KG1 (cell line): ENCODE measurements around the gene RAB1B.
A peak's percentile ranks its signal among the peaks of the same experiment; 100 is the strongest.
"Not testable (repeated sequence)": the region's sequence is repeated elsewhere in the genome, so short reads cannot be mapped to it uniquely, and the experiment has no call there.

Experiments
- DNase-seq: peaks from one replicate; lab custom pipeline; 2025; lab: John Stamatoyannopoulos, UW

Gene RAB1B

DNA sequence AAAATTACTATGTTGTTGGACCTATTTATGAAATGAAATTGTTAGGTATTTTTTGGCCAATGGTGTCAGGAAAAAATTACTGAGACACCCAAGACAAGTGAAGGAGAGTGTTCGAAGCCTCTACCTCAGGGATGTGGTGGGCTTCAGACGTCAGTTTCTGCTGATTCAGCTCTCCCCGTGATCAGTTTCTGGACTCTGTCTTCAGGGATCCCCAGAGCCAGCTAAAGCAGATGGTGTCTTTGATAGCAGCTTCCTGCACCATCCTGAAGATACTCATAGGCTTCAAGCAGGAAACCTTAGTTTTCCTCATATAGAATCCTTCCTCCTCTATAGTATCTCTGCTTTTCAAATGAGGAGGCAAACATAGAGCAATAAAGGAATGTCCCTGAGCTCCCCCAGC lies 41.0 kb downstream of the RAB1B start:
- DNase-seq = no peak

DNA sequence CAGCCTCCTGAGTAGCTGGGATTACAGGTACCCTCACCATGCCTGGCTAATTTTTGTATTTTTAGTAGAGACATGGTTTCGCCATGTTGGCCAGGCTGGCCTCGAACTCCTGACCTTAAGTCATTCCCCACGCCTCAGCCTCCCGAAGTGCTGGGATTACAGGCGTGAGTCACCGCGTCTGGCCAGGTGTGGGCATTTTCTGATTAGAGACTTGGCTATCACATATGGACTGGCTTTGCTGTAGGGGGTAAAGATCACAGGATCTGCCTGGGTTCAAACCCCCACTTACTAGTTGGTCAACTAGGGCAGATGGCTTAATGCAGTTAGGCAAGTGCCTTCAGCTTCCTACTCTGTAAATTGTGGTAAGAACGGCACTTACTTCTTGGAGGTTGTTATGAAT lies 41.9 kb downstream of the RAB1B start:
- no peak for DNase-seq

DNA sequence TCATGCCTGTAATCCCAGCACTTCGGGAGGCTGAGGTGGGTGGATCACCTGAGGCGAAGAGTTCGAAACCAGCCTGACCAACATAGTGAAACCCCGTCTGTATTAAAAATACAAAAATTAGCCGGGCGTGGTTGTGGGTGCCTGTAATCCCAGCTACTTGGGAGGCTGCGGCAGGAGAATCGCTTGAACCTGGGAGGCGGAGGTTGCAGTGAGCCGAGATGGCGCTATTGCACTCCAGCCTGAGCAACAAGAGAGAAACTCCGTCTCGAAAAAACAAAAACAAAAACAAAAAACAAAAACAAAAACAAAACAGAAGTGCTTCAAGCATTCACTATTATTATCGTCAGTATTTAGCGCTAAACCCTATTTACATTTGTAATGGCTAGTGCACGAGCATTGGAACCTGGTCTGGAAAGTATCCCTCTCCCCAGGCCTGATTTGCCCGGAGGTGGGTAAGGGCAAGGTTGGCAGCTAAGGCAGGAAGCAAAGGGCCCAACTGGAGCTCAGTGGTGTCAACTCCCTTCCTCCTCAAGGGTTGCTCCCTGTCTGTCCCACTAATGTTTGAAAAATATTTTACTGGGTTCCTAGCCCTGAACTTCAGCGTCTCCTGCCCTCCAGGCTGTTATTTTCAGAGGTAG lies 42.5 kb downstream of the RAB1B start:
- not testable (repeated sequence) for DNase-seq

- no peak for DNase-seq
Observed at GRCh38 chr11:66311470-66311964, 43.1 kb downstream of the RAB1B start.

GRCh38 chr11:66311965-66312548 lies 43.6 kb downstream of the RAB1B start:
- DNase-seq = peak; percentile 82

GRCh38 chr11:66312549-66313320 lies 44.3 kb downstream of the RAB1B start:
- peak; percentile 82 for DNase-seq

GRCh38 chr11:66313321-66314185 lies 45.1 kb downstream of the RAB1B start:
- no peak for DNase-seq

GRCh38 chr11:66314186-66314501 lies 45.7 kb downstream of the RAB1B start:
- DNase-seq = no peak

- no peak for DNase-seq
Observed at GRCh38 chr11:66314561-66315497, 46.4 kb downstream of the RAB1B start.

DNA sequence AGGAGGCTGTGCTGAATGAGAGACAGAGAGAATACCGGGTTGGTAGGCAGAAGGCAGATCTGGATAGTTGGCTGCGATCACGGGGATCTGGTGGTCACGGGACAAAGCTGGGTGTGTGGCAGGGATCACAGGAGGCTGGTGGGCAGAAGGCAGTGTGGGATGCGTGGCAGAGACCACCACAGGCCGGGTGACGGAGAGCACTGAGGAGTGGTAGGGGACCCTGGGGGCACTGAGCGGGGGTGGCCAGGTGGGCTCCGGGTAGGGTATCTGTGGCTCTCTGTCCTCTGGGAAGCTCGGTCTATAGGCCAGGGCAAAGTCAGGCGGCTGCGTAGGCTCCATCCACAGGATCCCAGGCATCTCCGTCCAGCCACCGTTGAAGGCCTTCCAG lies 47.1 kb downstream of the RAB1B start:
- no peak for DNase-seq

- no peak for DNase-seq
Observed at GRCh38 chr11:66315921-66316811, 47.7 kb downstream of the RAB1B start.

DNA sequence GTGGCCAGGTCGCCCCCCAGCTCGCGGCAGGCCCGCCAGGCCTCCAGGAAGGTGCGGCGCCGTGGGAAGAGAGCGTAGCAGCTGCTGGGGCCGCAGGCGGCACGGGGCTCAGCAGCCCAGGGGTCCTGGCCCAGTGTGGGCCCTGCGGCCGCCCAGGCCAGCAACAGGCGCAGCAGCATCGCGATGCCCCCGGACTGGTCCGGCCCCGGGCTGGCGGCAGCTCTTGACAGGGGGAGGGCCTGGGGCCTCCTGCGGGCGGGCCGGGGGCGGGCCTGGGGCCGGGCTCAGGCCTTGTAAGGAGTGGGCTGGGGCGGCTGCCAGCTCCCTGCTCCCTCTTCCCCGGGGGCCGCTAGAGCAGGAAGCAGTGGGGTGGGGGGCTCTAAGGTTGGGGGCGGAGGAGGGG lies 48.4 kb downstream of the RAB1B start, which contains the start of gene CD248:
Gene CD248 (minus strand): TSS at position 196 of the 403 bp plus-strand sequence. CDS start 17 bp downstream, at position 179.
- no peak for DNase-seq

DNA sequence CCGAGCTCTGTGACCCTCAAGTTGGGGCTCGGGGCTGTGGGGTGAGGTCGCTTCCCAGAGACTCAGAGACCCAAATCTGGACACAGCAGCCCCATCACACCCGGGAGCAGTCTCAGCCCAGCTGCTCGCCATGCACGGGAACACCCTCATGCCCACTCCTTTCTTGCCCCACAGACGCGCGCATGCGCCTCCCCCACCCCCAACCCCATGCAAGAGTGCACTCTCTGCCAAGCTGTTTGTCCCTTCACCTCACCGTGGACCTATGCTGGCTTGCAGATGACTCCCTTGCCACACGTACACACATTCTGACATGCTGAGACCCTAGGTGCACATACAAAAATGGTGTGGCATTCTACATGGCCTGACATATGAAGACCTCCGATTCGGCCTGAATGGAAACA lies 48.9 kb downstream of the RAB1B start:
- DNase-seq = no peak

- DNase-seq = peak; percentile 33
Observed at GRCh38 chr11:66317723-66318599, 49.5 kb downstream of the RAB1B start.

GRCh38 chr11:66318600-66318970 lies 50.1 kb downstream of the RAB1B start:
- no peak for DNase-seq

GRCh38 chr11:66320289-66320688 lies 51.9 kb downstream of the RAB1B start:
- DNase-seq = not testable (repeated sequence)

DNA sequence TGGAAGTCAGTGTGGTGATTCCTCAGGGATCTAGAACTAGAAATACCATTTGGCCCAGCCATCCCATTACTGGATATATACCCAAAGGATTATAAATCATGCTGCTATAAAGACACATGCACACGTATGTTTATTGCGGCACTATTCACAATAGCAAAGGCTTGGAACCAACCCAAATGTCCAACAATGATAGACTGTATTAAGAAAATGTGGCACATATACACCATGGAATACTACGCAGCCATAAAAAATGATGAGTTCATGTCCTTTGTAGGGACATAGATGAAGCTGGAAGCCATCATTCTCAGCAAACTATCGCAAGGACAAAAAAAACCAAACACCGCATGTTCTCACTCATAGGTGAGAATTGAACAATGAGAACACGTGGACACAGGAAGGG lies 52.3 kb downstream of the RAB1B start:
- DNase-seq = not testable (repeated sequence)

DNA sequence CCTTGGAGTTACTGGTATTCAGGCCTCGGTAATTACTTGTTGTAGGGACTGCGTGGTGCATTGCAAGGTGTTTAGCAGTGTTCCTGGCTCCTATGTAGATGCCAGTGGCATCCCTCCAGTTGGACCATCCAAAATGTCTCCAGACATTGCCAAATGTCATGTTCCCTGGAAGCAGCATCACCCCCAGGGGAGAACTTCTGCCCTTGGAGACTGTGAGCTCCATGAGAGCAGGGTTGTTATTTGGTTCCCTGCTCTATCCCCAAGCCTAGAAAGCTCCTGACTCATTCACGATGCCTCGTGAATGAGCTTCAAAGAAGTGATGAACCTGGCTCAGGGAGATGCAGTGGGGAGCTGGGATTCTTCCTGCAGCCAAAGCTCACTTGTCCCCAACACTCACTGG lies 53.2 kb downstream of the RAB1B start:
- no peak for DNase-seq
